Measurements from ENCODE around the gene SGCG. TPM values are rescaled to one million over a fixed set of nuclear protein-coding genes. Genes with fewer than 3 reads are reported as not detected.
"Not testable (repeated sequence)": the region's sequence is repeated elsewhere in the genome, so short reads cannot be mapped to it uniquely, and the experiment has no call there.

Gene SGCG
- total RNA-seq, 1 donor from 2014 or later: 131 TPM

DNA sequence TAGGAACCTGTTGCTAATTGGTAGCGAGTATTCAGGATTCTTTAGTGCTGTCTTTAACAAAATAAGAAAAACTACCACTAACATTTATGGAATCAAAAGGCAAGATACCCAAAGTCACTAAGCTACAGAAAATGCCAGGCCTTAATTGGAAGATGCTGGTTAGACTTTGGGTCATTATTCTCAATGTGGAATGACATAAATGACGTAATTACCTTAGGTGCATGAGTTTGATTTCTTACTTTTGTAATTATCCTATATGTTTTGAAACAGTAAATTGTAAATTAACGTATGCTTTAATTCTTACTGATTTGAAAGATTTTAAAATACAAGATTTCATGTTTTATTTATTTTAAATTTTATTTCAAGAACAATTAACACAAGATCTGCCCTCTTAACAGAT is 25.0 kb downstream of the SGCG start:
- DNase-seq (ENCODE audit: low read depth): no peak

DNA sequence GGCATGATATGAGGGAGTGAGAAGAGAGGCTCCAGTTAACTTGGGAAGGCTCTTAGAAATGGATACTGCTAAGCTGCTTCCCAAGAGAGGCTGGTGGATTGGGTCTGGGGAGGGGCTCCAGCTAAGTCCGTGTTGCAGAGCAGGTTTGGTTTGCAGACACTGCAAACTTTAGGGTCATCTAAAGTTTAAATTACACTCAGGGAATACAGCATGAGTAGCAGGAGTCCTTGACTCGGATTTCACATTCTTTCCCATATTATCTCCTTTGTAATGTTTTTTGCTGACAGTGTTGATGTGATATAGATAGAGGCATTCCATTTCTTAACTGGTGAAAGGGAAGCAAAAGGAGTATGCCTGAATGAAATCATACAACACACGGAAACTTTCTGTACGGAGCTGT is 31.9 kb downstream of the SGCG start:
- peak; percentile 28 for DNase-seq (ENCODE audit: low read depth)

DNA sequence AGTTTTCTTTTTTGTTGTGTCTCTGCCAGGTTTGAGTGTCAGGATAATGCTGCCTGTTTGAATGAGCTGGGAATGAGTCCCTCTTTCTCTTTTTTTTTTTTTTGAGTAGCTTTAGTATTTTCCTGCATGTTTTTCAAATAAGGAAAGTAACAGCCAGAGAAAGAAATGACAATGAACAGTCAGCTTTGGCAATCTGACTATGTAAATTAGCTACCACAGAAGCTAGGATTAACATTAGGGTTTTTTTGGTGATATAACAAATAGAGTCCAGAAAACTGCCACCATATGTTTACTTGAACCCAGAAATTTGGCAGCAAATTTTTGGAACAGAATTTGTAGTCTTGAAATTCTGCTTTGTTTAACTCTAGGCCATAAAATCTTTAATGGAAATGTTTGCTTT is 50.5 kb downstream of the SGCG start:
- no peak for DNase-seq (ENCODE audit: low read depth)

DNA sequence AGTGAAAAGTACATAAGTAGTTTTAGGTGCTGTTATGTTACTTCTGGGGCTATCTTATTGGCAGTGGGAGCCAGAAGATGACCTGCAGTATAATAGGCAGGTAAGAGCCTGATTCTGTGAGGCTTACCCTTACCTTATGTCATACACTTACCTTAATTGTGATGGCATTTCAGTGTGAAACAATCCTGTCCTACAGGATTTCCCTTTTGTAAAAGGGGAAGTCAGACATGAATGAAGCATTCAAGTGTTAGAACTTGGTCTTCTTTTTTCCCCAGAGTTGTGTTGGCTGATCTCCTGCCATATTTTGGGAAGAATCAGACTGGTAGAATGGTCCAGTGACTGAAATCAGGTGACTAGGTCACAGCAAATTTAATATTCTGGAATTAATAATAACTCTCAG is 55.2 kb downstream of the SGCG start:
- no peak for DNase-seq (ENCODE audit: low read depth)

DNA sequence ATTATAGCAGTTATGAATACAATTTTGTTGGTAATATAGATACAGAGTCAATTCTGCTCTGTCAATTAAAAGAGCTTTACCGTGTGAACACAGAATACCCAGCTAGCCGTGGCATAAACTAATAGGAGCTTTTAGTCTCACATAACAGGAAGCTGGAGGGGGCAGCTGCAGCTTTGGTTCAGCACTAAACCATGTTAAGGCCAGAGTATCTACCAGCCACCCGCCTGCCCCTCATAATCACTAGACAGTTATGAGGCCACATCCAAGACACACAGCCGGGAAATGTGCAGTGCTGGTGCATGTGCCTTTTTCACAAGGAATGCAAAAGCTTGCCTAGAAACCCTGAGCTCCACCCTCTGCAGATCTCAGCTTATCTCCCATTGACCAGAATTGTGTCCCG is 62.3 kb downstream of the SGCG start:
- DNase-seq (ENCODE audit: low read depth): peak; percentile 38

DNA sequence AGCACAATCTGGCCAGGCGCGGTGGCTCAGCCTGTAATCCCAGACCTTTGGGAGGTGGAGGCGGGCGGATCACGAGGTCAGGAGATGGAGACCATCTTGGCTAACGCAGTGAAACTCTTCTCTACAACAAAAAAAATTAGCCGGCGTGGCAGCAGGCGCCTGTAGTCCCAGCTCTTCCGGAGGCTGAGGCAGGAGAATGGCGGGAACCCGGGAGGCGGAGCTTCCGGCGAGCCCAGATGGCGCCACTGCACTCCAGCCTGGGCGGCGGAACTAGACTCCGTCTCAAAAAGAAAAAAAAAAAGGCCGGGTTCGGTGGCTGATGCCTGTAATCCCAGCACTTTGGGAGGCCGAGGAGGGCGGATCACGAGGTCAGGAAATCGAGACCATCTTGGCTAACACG is 67.6 kb downstream of the SGCG start:
- DNase-seq (ENCODE audit: low read depth): not testable (repeated sequence)

DNA sequence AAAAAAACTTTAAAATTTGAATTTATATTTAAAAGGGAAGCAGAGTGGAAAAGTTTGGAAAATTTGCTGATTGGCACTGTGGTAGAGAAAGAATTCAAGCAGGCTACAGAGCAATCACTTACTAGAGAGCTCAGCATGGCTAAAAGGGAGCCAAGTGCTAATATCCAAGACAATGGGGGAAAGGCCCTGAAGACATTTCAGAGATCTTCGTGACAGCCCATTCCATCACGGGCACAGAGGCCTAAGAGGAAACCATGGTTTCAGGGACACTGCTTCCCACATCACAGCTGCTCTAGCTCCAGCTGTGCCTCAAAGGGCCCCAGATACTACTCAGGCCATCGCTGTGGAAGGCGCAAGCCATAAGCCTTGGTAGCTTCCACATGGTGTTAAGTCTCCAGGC is 73.7 kb downstream of the SGCG start:
- DNase-seq (ENCODE audit: low read depth): no peak

DNA sequence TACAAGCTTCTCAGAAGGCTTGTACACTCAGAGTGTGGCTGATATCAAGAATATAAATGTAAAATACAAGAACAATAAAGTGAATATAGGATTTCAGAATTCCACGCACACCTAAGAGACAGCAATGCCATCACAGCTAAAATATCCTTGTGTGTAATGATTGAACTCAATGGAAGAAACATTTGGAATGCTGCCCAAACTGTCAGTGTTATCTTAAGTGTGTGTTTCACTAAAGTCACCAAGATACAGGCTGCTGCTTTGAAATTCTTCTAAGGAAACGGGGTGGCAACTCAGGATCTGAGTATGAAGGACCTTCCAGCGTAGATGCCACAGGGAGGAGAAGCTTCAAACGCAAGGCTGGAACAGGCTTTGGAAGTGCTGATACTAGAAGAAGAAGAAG is 86.8 kb downstream of the SGCG start:
- no peak for DNase-seq (ENCODE audit: low read depth)

DNA sequence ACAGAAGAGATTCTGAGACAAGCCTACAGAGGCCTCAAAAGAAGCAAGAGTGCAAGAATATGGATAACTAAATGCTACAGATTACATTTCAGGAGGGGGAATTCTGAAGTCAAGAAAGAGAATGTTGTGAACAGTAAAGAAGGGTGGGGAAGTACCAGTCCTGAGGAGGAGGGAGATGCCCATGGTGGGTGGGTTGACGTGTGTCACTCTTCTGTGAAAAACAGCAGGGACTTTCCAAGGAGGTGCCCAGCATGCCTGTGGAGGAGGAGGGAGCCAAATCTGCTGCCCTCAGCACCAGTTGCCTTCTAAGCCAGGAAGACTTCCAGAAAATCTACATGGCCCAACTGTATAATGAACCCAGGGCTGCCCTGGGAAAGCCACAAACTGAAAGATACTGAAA is 87.7 kb downstream of the SGCG start:
- peak; percentile 39 for DNase-seq (ENCODE audit: low read depth)

DNA sequence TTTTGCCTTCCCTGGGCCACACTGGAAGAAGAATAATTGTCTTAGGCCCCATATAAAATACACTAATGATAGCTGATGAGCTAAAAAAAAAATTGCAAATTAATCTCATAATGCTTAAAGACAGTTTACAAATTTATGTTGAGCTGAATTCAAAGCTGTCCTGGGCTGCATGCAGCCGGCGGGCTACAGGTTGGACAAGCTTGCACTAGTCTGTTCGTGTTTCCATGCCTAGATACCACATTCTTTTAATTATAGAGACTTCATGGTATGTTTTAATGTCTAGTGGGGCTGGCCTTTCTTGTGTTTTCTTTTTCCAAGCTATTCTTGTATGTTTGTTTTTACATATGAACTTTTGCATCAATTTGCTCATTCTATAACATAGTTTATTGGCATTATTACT is 90.6 kb downstream of the SGCG start:
- DNase-seq (ENCODE audit: low read depth): no peak

DNA sequence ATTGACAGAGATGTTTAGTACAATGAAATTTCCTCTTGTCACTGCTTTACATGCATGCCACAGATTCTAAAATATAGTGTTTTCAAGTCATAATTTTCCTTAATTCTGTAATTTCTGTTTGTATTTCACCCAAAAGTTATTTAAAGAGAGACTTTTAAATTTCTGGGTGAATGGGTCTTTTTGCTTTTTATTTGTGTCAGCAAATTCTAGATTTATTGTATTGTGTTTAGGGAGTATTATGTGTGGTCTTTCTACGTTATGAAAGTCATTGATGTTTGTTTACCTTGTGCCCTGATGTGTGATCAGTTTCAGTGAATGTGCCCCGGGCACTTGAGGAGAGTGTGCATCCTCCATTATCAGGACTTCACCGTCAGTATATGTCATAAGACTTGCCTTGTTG is 92.7 kb downstream of the SGCG start:
- DNase-seq (ENCODE audit: low read depth): no peak

DNA sequence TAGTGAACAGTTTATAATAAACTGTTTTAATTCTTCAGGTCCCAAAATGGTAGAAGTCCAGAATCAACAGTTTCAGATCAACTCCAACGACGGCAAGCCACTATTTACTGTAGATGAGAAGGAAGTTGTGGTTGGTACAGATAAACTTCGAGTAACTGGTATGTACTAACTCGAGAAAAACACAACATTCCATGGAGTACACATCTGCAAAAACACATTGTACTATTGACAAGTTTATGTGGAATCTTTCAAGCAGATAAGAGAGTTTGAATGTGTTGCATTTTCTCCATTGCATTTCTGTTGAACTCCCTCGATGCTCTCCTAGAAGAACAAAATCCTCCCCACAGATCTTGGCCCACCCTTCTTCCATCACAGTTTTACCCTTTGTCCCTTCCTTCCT is 98.5 kb downstream of the SGCG start:
- DNase-seq (ENCODE audit: low read depth): no peak

DNA sequence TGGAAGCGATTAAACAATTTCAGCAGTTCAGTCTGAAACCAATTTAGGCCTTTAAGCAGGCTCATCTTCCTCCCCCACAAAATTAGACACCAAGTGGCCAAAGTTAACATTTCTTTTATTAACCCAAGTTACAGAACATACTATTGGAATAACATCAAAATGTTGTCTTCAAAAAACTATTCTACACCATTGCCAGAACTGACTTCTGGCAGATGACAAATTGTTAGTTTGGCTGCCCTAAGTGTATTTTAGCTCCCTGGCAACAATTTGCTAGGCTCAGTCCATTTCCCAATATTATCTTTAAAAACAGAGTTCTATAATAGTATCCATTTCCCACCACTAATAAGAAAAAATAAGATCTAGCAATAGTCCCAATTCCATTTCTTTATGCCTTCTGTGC is 107.8 kb downstream of the SGCG start:
- peak; percentile 3 for DNase-seq (ENCODE audit: low read depth)

DNA sequence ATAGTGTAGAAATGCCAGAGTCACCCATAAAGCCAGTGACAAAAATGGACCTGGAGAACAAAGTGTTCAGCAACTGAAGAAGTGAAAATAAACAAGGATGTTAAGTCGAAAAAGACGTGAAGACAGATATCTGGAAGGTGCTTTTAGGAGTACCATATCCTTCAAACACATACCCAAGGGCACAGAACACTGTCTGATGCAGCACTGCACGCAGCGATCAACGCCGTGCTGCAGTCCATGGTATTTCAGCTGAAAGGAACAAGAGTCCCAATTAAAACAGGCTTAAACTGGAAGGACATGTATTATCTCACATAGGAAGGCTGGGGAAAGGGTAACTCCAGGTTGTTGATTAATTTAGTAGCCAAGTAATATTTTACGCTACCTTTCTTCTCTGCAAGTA is 108.2 kb downstream of the SGCG start:
- no peak for DNase-seq (ENCODE audit: low read depth)

DNA sequence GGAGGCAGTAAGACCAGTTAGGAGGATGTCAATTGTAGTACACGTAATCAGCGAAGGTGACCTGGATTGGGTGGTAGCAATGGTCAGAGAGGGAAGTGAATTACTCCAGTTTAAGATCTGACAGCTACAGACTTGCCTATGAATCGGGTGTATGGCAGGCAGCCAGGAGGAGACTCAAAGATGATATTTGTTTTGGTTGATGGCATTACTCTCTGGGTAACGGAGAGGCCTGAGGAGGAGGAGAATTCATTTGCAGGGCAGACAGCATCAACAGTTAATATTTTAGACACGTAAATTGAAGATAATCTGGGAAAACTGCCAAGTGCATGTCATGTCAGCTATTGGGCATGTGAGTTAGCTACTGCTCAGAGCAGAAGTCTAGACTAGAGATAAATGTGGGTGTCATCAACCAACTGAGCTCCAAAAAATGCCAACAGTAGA is 109.2 kb downstream of the SGCG start:
- DNase-seq (ENCODE audit: low read depth): peak; percentile 81

DNA sequence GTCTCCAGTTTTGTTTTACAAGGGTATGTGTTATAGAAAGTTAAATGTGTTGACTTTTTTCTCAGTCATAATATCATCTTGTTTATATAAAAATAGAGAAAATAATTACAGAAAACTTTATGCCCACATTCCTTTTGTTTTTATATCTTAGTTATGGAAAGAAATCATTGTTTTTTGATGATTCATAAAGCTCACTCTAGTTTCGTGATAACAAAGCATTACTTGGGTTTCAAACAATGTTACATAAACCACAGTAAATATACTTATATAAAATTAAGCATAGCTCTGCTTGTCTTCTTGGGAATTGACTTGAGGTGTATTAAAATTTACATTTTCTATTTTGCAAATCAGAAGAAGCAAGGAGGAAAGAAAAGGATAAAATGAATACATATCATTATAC is 111.8 kb downstream of the SGCG start:
- DNase-seq (ENCODE audit: low read depth): no peak

DNA sequence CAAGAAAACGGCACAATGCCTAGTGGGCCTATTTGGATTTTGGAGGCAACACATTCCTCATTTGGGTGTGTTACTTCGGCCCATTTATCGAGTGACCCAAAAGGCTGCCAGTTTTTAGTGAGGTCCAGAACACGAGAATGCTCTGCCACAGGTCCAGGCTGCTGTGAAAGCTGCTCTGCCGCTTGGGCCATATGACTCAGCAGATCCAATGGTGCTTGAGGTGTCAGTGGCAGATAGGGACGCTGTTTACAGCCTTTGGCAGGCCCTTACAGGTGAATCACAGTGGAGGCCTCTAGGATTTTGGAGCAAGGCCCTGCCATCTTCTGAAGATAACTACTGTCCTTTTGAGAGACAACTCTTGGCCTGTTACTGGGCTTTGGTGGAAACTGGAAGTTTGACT is 134.1 kb downstream of the SGCG start:
- DNase-seq (ENCODE audit: low read depth): not testable (repeated sequence)

DNA sequence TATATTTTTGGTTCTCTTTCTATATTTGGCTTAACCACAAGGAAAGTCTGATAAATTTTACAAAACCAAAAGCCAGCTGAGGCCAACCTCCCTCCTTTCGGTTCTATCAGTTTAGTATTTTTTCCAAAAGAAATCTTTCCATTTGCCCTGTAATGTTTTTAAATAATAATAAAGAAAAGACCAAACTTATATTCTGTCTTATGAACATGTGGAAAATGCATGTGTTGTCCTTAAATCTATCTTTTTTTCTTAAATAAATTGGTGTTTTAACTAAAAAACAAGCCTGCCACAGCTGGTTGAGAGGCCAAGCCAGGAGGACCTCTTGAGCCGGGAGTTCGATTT is 139.1 kb downstream of the SGCG start:
- DNase-seq (ENCODE audit: low read depth): no peak

DNA sequence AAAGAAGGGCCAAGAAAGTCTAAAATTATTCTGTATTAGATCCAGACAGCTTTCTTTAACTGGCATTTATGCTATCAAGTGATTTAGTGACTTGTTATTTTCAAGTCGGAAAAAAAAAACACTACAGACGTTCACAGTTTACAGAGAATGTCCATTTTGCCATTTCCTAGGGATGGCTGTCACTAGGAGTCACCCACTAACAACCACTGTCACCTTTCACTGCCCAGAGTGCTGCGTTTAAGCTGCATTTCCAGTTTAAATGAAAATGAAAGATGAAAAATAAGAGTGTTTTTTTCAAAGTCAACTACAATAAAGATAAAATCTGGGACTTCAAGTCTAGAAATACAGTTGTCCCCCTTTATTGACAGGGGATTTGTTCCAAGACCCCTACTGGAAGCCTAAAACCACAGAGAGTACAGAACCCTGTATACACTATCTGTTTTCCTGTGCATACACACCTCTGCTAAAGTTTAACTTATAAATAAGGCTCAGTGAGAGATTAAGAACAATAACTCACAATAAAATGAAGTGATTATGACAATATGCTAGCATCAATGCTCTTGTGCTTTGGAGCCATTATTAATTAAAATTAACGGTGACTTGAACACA is 140.3 kb downstream of the SGCG start:
- no peak for DNase-seq (ENCODE audit: low read depth)

DNA sequence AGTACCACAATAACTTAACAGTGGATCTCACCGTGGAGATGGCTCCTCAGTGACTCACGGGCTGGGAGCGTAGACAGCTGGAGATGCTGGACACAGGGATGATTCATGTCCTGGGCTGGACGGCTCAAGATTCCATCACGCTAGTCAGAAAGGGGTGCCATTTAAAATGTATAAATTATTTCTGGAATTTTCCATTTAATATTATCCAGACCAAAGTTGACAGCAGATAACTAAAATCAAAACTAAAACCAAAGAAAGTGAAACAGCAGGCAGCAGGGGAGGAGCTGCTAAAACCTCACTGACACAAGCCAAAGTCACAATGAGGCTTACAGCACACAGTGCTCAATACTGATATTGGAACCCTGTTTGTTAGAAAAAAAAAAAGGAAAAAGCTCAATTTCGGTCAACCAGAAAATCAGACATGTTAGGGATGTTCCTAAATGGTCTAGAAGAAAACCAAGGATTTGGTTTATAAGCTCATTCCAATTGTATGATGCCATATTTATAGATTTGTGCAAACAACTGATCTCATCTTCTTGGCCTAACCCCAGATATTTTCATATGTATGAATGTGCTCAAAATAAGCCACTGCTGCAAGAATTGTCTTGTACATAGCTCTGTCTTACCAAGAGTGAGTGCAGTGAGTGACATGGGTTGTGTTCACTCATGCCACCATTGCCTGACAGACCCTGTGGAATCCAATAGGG is 140.9 kb downstream of the SGCG start:
- peak; percentile 96 for DNase-seq (ENCODE audit: low read depth)

DNA sequence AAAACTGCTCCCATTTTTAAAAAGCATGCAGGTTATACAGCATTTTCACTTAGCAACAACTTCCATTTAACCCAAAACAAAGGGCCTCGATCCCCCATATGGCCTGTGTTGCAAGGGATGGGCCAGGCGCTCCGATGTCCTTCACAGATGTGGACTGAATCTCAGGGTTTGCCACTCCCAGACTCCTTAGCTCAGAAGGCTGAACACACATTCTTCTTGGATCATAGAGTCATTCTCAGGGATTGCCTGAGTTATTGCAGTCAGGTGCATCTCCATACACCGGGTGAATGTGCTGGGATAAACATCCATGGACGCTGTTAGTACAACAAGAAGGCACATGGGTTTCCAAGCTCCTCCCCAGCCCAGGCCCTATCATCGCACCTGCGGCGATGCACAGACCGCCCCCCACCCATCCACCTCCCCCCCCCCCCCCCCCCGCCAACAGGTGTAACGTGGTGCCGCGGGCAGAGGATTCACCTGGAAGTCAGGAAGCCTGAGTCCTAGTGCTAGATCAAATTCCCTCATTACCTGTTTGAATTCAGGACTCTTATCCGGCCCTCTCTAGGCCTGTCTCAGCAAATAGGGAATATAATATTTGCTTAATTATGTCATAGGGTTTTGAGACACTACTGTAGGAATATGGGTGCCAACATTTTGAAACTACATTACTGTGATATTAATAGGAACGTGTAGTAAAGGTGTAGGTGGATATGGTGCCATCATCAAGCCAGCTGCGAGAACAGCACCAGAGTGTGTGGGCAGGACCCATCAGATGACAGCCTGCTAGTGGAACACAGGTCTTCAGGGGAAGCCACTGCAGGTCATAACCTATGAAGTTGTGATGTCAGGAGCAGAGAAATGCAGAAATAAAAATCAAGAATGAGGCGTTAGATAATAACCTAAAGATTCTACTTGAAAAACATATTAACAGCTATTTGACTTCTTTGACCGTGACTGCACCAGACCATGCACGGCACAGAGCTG is 141.9 kb downstream of the SGCG start:
- DNase-seq (ENCODE audit: low read depth): peak; percentile 16
